Endothelial cell of umbilical vein (primary cell): Measurements from ENCODE around the gene PDE3B. TPM values are rescaled to one million over a fixed set of nuclear protein-coding genes. Genes with fewer than 3 reads are reported as not detected.
"Not testable (repeated sequence)": the region's sequence is repeated elsewhere in the genome, so short reads cannot be mapped to it uniquely, and the experiment has no call there.

Experiments
- BruUV-seq: library from RNA; stranded (reverse); fragments of 400-500 nt; replicated peaks from 2 replicates; lab custom pipeline; 2021; lab: Mats Ljungman, UMichigan
- CTCF ChIA-PET: fragments of 300-600, 350-600 bp; sonication (Branson Sonifier 250); formaldehyde crosslinking; loops from one replicate; lab custom pipeline; 2021; ENCODE audit warnings: antibody characterized with exemption, inconsistent platforms; lab: Charles Lee
- POLR2A ChIA-PET: fragments of 300-600, 350-600 bp; sonication (Branson Sonifier 250); formaldehyde crosslinking; loops from one replicate; lab custom pipeline; 2021; ENCODE audit warnings: antibody characterized with exemption, inconsistent platforms; lab: Charles Lee
- DNase-seq: peaks from one replicate; pipeline ENCODE4 v3.0.0-alpha.2; 2011; ENCODE audit warnings: low read depth, low spot score
- FAIRE-seq: peaks from 2 replicates; lab custom pipeline; 2011; peaks lifted over from hg19 to GRCh38; lab: Jason Lieb, UNC
- H2AFZ ChIP-seq: 2 replicates; pipeline ENCODE4 v1.6.0; 2012; ENCODE audit warnings: low read depth, low read length, control low read depth, inconsistent platforms
- H3K27ac ChIP-seq: 2 replicates; pipeline ENCODE4 v1.5.1; 2011; ENCODE audit warnings: low read depth, mild to moderate bottlenecking, control low read depth, low read length, moderate library complexity; ENCODE audit not compliant: insufficient read depth
- H3K27me3 ChIP-seq, 2 experiments: 2 replicates each; pipeline versions ENCODE4 v1.6.0 to v1.6.1; 2011; ENCODE audit warnings: low read length in 2 of 2, mixed read lengths in 1 of 2; ENCODE audit not compliant: control insufficient read depth in 2 of 2, insufficient read depth in 2 of 2
- H3K36me3 ChIP-seq, 2 experiments: 2 replicates in 1 of 2; 3 replicates in 1 of 2; pipeline ENCODE4 v1.5.1; 2011; ENCODE audit warnings: low read length in 2 of 2, mild to moderate bottlenecking in 1 of 2, moderate library complexity in 1 of 2; ENCODE audit not compliant: control insufficient read depth in 2 of 2, insufficient read depth in 2 of 2; ENCODE audit errors: extremely low read depth in 1 of 2
- H3K4me1 ChIP-seq: 3 replicates; pipeline ENCODE4 v1.5.1; 2011; ENCODE audit warnings: mild to moderate bottlenecking, low read length; ENCODE audit not compliant: control insufficient read depth, insufficient read depth; ENCODE audit errors: extremely low read depth
- H3K4me2 ChIP-seq: 2 replicates; pipeline ENCODE4 v1.6.1; 2011; ENCODE audit warnings: low read length, control low read depth, mixed read lengths; ENCODE audit not compliant: insufficient read depth
- H3K4me3 ChIP-seq, 3 experiments: fragments of 200-600 bp in 1 of 3; sonication (generic), shearing (Covaris generic) in 1 of 3; replicated peaks in 1 of 3; 2 replicates each; pipeline ENCODE4 v1.5.1; 2011 to 2016; ENCODE audit warnings: control low read depth in 3 of 3, low read length in 3 of 3, mild to moderate bottlenecking in 2 of 3, inconsistent platforms in 1 of 3, low read depth in 1 of 3, moderate library complexity in 1 of 3; ENCODE audit not compliant: insufficient read depth in 1 of 3
- H3K79me2 ChIP-seq: 2 replicates; pipeline ENCODE4 v1.6.0; 2012; ENCODE audit warnings: low read length, inconsistent platforms; ENCODE audit not compliant: control insufficient read depth, insufficient read depth
- H3K9ac ChIP-seq: replicated peaks from 2 replicates; pipeline ENCODE3; 2011; ENCODE audit warnings: low read length, control low read depth; ENCODE audit not compliant: insufficient read depth; ENCODE audit errors: extremely low read depth
- H3K9me1 ChIP-seq: replicated peaks from 3 replicates; pipeline ENCODE4 v1.6.0; 2011; ENCODE audit warnings: mild to moderate bottlenecking, low read length; ENCODE audit not compliant: control insufficient read depth, insufficient read depth; ENCODE audit errors: extremely low read depth
- H3K9me3 ChIP-seq: replicated peaks from 2 replicates; pipeline ENCODE4 v1.5.1; 2012; ENCODE audit warnings: low read length, inconsistent platforms; ENCODE audit not compliant: control insufficient read depth, insufficient read depth
- H4K20me1 ChIP-seq: replicated peaks from 2 replicates; pipeline ENCODE3; 2011; ENCODE audit warnings: mild to moderate bottlenecking, low read length; ENCODE audit not compliant: control insufficient read depth, insufficient read depth; ENCODE audit errors: extremely low read depth
- EZH2 ChIP-seq: IDR thresholded peaks from 2 replicates; pipeline ENCODE4 v1.6.1; 2012; ENCODE audit warnings: borderline replicate concordance, low read depth, mild to moderate bottlenecking, moderate library complexity, low read length, inconsistent platforms; ENCODE audit not compliant: severe bottlenecking
- FOS ChIP-seq: IDR thresholded peaks from 2 replicates; pipeline ENCODE4 v1.6.1; 2011; ENCODE audit warnings: mild to moderate bottlenecking, low read length, moderate library complexity, borderline replicate concordance; ENCODE audit not compliant: insufficient read depth
- GATA2 ChIP-seq: IDR thresholded peaks from 2 replicates; pipeline ENCODE4 v1.7.0; 2011; ENCODE audit warnings: low read depth, mild to moderate bottlenecking, moderate library complexity, mixed read lengths, low read length; ENCODE audit not compliant: insufficient read length, insufficient read depth
- MYC ChIP-seq: IDR thresholded peaks from one replicate; pipeline ENCODE4 v1.6.1; 2011; ENCODE audit warnings: mild to moderate bottlenecking, low read depth, low read length
- POLR2AphosphoS5 ChIP-seq: IDR thresholded peaks from 2 replicates; pipeline ENCODE4 v1.6.1; 2012; ENCODE audit warnings: low read depth, mild to moderate bottlenecking, control low read depth, low read length, moderate library complexity; ENCODE audit not compliant: insufficient read depth
- dilution Hi-C: fragments of 300-500 bp; cut with MboI; formaldehyde crosslinking; loops from one replicate; pipeline ENCODE4 v1.15.0; 2019; ENCODE audit warnings: low sequenced_read_pairs; ENCODE audit not compliant: extremely low pct_ligation_motif_present
- intact Hi-C: fragments of 100-400 bp; cut with micrococcal nuclease; formaldehyde crosslinking; loops from one replicate; pipeline ENCODE4 v1.10.0; 2022
- polyA plus RNA-seq, 4 experiments: library from polyadenylated mRNA; depleted of rRNA in 3 of 4; stranded (reverse) in 3 of 4; unstranded in 1 of 4; fragments of >200 nt; gene quantifications; 2 replicates each; pipeline versions ENCODE4 v1.2.1 to v1.2.3, GENCODE V29; 2011 to 2012; ENCODE audit warnings: missing spikeins in 1 of 4
- total RNA-seq: library from RNA; stranded (reverse); gene quantifications from 2 replicates; pipeline ENCODE4 v1.2.3, GENCODE V29; 2021

The PDE3B gene
- total and polyA plus RNA-seq, 2 donors (not counting 3 experiments of a cell fraction or from before 2014, with no cell fraction given), result 0.26 to 1.9 TPM

GRCh38 chr11:14743667-14744066, 100.1 kb downstream of the PDE3B start:
- POLR2A ChIA-PET, H3K4me1 ChIP-seq, H4K20me1 ChIP-seq, H3K4me2 ChIP-seq, H3K9me3 ChIP-seq, dilution Hi-C loops, H3K27me3 ChIP-seq, intact Hi-C loops, H3K9me1 ChIP-seq, FAIRE-seq, H3K4me3 ChIP-seq, BruUV-seq, H3K36me3 ChIP-seq, H3K9ac ChIP-seq, H3K27ac ChIP-seq, DNase-seq, H2AFZ ChIP-seq, H3K79me2 ChIP-seq: not testable (repeated sequence)
- CTCF ChIA-PET, result interaction anchor here (0.9 kb wide), 1 partner anchor 46 kb away, joined by 3 read pairs; no protein-coding TSS in a partner anchor

- dilution Hi-C loops (no loop called here), intact Hi-C loops (no loop called here)
- ChIA-PET POLR2A (no interaction called here), CTCF (no interaction called here)
- no peak for FAIRE-seq
- no peak for TF ChIP-seq MYC
- no peak for TF ChIP-seq POLR2AphosphoS5
- no peak for TF ChIP-seq GATA2
- TF ChIP-seq FOS, result no peak
- no peak for TF ChIP-seq EZH2
- no peak overlapping the region for H2AFZ ChIP-seq
- H3K9me3 ChIP-seq, result no peaks in the 10 kb centered on the region
- no peak overlapping the region for H3K27ac ChIP-seq
- H3K27me3 ChIP-seq, result no peaks in the 10 kb centered on the region
- H3K4me3 ChIP-seq, result no peak overlapping the region
- no peak for DNase-seq
- no TSS peak for BruUV-seq
- no peaks in the 10 kb centered on the region for H3K4me1 ChIP-seq
- no peaks in the 10 kb centered on the region for H3K79me2 ChIP-seq
- H4K20me1 ChIP-seq, result no peaks in the 10 kb centered on the region
- H3K4me2 ChIP-seq, result no peak overlapping the region
- H3K9ac ChIP-seq, result no peak overlapping the region
- no peaks in the 10 kb centered on the region for H3K36me3 ChIP-seq
- H3K9me1 ChIP-seq, result no peaks in the 10 kb centered on the region
Measured at GRCh38 chr11:14746857-14747395, 103.3 kb downstream of the PDE3B start.
